Measurements from ENCODE around the gene CXXC1. TPM values are rescaled to one million over a fixed set of nuclear protein-coding genes. Genes with fewer than 3 reads are reported as not detected.

The CXXC1 gene
- total and polyA plus RNA-seq, 2 of the 13 experiments (the other 11 are each of a cell fraction or from before 2014, with no cell fraction given), result 32.9 to 39.0 TPM

GRCh38 chr18:50287441-50288347 lies at the start of gene CXXC1 (continued):
- TF ChIP-seq IKZF4 (CRISPR knock-in tag; IDR thresholded peaks at IDR 0.05; ENCODE audit: borderline replicate concordance, low read depth, not compliant biosample characterization), result no peak
- TF ChIP-seq ELF3 (CRISPR knock-in tag; IDR thresholded peaks at IDR 0.05), result peak; percentile 97
- TF ChIP-seq ZNF274 (CRISPR knock-in tag; IDR thresholded peaks at IDR 0.05), result peak; percentile 32
- no peak for TF ChIP-seq NPAS2 (CRISPR knock-in tag; IDR thresholded peaks at IDR 0.05; ENCODE audit: borderline replicate concordance)
- TF ChIP-seq ZNF766 (CRISPR knock-in tag; IDR thresholded peaks at IDR 0.05; ENCODE audit: borderline replicate concordance), result no peak; the same call in 1 of the 2 replicates
- TF ChIP-seq AKAP8 (CRISPR knock-in tag; IDR thresholded peaks at IDR 0.05), result no peak; the same call in 1 of the 2 replicates
- TF ChIP-seq KDM2A (CRISPR knock-in tag; IDR thresholded peaks at IDR 0.05; ENCODE audit: borderline replicate concordance, low read depth), result peak; percentile 80; the same call in 1 of the 2 replicates
- TF ChIP-seq ZNF333 (CRISPR knock-in tag; IDR thresholded peaks at IDR 0.05; ENCODE audit: borderline replicate concordance), result peak; percentile 63; the same call in 1 of the 2 replicates
- TF ChIP-seq ZBTB7B (CRISPR knock-in tag; IDR thresholded peaks at IDR 0.05), result peak; percentile 98
- no peak for TF ChIP-seq ZNF773 (CRISPR knock-in tag; IDR thresholded peaks at IDR 0.05; ENCODE audit: borderline replicate concordance)
- 0 out of 2 replicates have a peak, but pooled peaks have one; percentile 55 for TF ChIP-seq ZNF44 (CRISPR knock-in tag; IDR thresholded peaks at IDR 0.05)
- TF ChIP-seq ELK4 (CRISPR knock-in tag; IDR thresholded peaks at IDR 0.05; ENCODE audit: borderline replicate concordance), result no peak
- TF ChIP-seq KLF6 (CRISPR knock-in tag; IDR thresholded peaks at IDR 0.05), result no peak
- no peak for TF ChIP-seq KLF15 (CRISPR knock-in tag; IDR thresholded peaks at IDR 0.05; ENCODE audit: borderline replicate concordance)
- peak; percentile 98 for TF ChIP-seq HCFC1 (IDR thresholded peaks at IDR 0.05; ENCODE audit: low read depth, low read length)
- TF ChIP-seq CREB3 (CRISPR knock-in tag; IDR thresholded peaks at IDR 0.05), result no peak
- TF ChIP-seq TFDP1 (CRISPR knock-in tag; IDR thresholded peaks at IDR 0.05; ENCODE audit: borderline replicate concordance), result peak; percentile 27; the same call in 1 of the 2 replicates
- TF ChIP-seq ZNF124 (CRISPR knock-in tag; IDR thresholded peaks at IDR 0.05), result peak; percentile 65; the same call in 1 of the 2 replicates
- 0 out of 2 replicates have a peak, but pooled peaks have one; percentile 42 for TF ChIP-seq JUN (CRISPR knock-in tag; IDR thresholded peaks at IDR 0.05)
- peak; percentile 91 for TF ChIP-seq AGO2 (optimal IDR thresholded peaks at IDR 0.05; ENCODE audit: low read depth, low read length)
- TF ChIP-seq MED1 (CRISPR knock-in tag; IDR thresholded peaks at IDR 0.05), result peak; percentile 66; the same call in 1 of the 2 replicates
- no peak for TF ChIP-seq ZNF225 (CRISPR knock-in tag; IDR thresholded peaks at IDR 0.05)
- TF ChIP-seq SMARCC2 (IDR thresholded peaks at IDR 0.05), result no peak
- no peak for TF ChIP-seq ZSCAN20 (CRISPR knock-in tag; IDR thresholded peaks at IDR 0.05; ENCODE audit: borderline replicate concordance)
- TF ChIP-seq RBAK (CRISPR knock-in tag; IDR thresholded peaks at IDR 0.05), result no peak
- TF ChIP-seq KDM1A (CRISPR knock-in tag; IDR thresholded peaks at IDR 0.05), result no peak
- peak; percentile 85 for TF ChIP-seq RBFOX2 (IDR thresholded peaks at IDR 0.05; ENCODE audit: low read depth, low read length)
- no peak; the same call in 1 of the 2 replicates for TF ChIP-seq SOX5 (CRISPR knock-in tag; IDR thresholded peaks at IDR 0.05; ENCODE audit: borderline replicate concordance)
- TF ChIP-seq ZFP62 (CRISPR knock-in tag; IDR thresholded peaks at IDR 0.05), result no peak
